Loucy (cell line): ENCODE results near the gene GRHPR.

ENCODE experiments used
- H2AFZ ChIP-seq: fragments of 200-600 bp; sonication (generic); 2 replicates; pipeline ENCODE4 v1.6.0; 2016; ENCODE audit warnings: antibody characterized with exemption, mild to moderate bottlenecking, low read length, moderate library complexity
- H3F3A ChIP-seq: fragments of 200-600 bp; 2 replicates; pipeline ENCODE4 v1.6.0; 2016; ENCODE audit warnings: antibody characterized with exemption, low read depth, mild to moderate bottlenecking
- H3K27me3 ChIP-seq: fragments of 200-600 bp; sonication (generic); 2 replicates; pipeline ENCODE4 v1.6.1; 2014; ENCODE audit warnings: low read length, mild to moderate bottlenecking; ENCODE audit not compliant: insufficient read depth, poor library complexity, severe bottlenecking
- H3K36me3 ChIP-seq: fragments of 200-600 bp; sonication (generic); 2 replicates; pipeline ENCODE4 v1.6.1; 2016; ENCODE audit warnings: low read length; ENCODE audit not compliant: insufficient read depth
- H3K4me1 ChIP-seq: fragments of 200-600 bp; sonication (generic); 2 replicates; pipeline ENCODE4 v1.5.1; 2014; ENCODE audit warnings: low read length, mild to moderate bottlenecking; ENCODE audit not compliant: insufficient read depth, poor library complexity, severe bottlenecking
- H3K4me2 ChIP-seq: fragments of 200-600 bp; sonication (generic); 2 replicates; pipeline ENCODE4 v1.6.0; 2014; ENCODE audit warnings: antibody characterized with exemption, low read length, low read depth, mild to moderate bottlenecking; ENCODE audit not compliant: poor library complexity, severe bottlenecking
- H3K4me3 ChIP-seq: fragments of 200-600 bp; sonication (generic); 2 replicates; pipeline ENCODE4 v1.5.1; 2014; ENCODE audit warnings: low read length, mild to moderate bottlenecking, mixed read lengths; ENCODE audit not compliant: poor library complexity, severe bottlenecking
- H3K79me2 ChIP-seq: fragments of 200-600 bp; sonication (generic); 2 replicates; pipeline ENCODE4 v1.6.1; 2014; ENCODE audit warnings: low read length; ENCODE audit not compliant: insufficient read depth
- H3K9ac ChIP-seq: fragments of 200-600 bp; sonication (generic); 2 replicates; pipeline ENCODE4 v1.6.0; 2014; ENCODE audit warnings: mild to moderate bottlenecking, low read depth, low read length, moderate library complexity; ENCODE audit not compliant: poor library complexity, severe bottlenecking
- H3K9me2 ChIP-seq: fragments of 200-600 bp; sonication (generic); replicated peaks from 2 replicates; pipeline ENCODE4 v1.6.1; 2016; ENCODE audit warnings: low read depth, low read length, mixed read lengths
- H3K9me3 ChIP-seq: fragments of 200-600 bp; sonication (generic); 2 replicates; pipeline ENCODE4 v1.6.1; 2014; ENCODE audit warnings: mild to moderate bottlenecking, antibody characterized with exemption, low read length, low read depth; ENCODE audit not compliant: insufficient read depth
- H4K20me1 ChIP-seq: fragments of 200-600 bp; sonication (generic); 2 replicates; pipeline ENCODE4 v1.6.0; 2014; ENCODE audit warnings: antibody characterized with exemption, low read length, mild to moderate bottlenecking; ENCODE audit not compliant: insufficient read depth, poor library complexity, severe bottlenecking
- CTCF ChIP-seq: fragments of 200-600 bp; sonication (generic); conservative IDR thresholded peaks from 2 replicates; pipeline ENCODE4 v1.5.1; 2014; ENCODE audit warnings: mild to moderate bottlenecking, antibody characterized with exemption, low read length
- EZH2phosphoT487 ChIP-seq: fragments of 200-600 bp; IDR thresholded peaks from 2 replicates; pipeline ENCODE4 v1.6.1; 2018; ENCODE audit warnings: antibody characterized with exemption, mild to moderate bottlenecking, moderate library complexity, borderline replicate concordance

GRHPR gene

DNA sequence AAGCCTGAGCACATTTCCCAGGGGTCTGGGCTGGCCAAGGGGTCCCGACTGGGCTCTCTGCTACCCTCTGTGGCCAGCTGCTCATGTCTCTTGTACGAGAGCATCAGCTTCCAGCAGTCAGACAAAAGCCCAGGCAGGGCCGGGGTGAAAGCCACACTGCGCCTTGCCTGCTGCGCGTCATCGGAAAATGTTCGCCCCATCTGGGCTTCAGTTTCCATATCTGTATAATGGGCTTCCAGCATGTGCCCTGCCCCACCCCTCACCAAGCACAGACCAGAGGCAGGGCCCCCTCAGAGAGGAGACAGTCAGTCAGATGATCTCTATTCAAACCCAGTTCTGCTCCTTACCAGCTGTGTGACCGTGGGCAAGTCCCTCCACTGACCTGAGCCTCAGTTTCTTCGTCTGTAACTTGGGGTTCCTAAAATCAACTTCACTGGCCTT lies 8.0 kb upstream of the GRHPR start:
- no peak for TF ChIP-seq EZH2phosphoT487
- TF ChIP-seq CTCF, result no peak
- Histone ChIP-seq H3K36me3 (no peaks in the 10 kb centered on the region), H2AFZ (no peak overlapping the region), H3K27me3 (no peaks in the 10 kb centered on the region), H3K4me2 (no peak overlapping the region), H3K4me3 (no peak overlapping the region), H3K9me3 (no peaks in the 10 kb centered on the region), H3K9ac (no peak overlapping the region), H3F3A (no peaks in the 10 kb centered on the region), H3K9me2 (no peaks in the 10 kb centered on the region), H3K4me1 (peaks cover 12% of the 10 kb centered on the region), H4K20me1 (no peaks in the 10 kb centered on the region), H3K79me2 (no peaks in the 10 kb centered on the region)

- Histone ChIP-seq H3F3A (no peaks in the 10 kb centered on the region), H3K9me2 (no peaks in the 10 kb centered on the region), H4K20me1 (no peaks in the 10 kb centered on the region), H3K4me2 (no peak overlapping the region), H2AFZ (peak overlapping the region; percentile 69), H3K4me1 (peaks cover 8% of the 10 kb centered on the region), H3K36me3 (no peaks in the 10 kb centered on the region), H3K4me3 (no peak overlapping the region), H3K27me3 (no peaks in the 10 kb centered on the region), H3K9ac (no peak overlapping the region), H3K9me3 (no peaks in the 10 kb centered on the region), H3K79me2 (no peaks in the 10 kb centered on the region)
- TF ChIP-seq EZH2phosphoT487 (no peak), CTCF (peak; percentile 85)
These were observed 7.3 kb upstream of the GRHPR start for GRCh38 chr9:37415011-37415719.

GRCh38 chr9:37417252-37417803 lies 5.2 kb upstream of the GRHPR start:
- Histone ChIP-seq H3K27me3 (no peaks in the 10 kb centered on the region), H3K9me3 (no peaks in the 10 kb centered on the region), H2AFZ (no peak overlapping the region), H3K79me2 (peaks cover 7% of the 10 kb centered on the region; the same call in 1 of the 2 replicates), H3F3A (no peaks in the 10 kb centered on the region), H4K20me1 (no peaks in the 10 kb centered on the region), H3K4me3 (no peak overlapping the region), H3K4me1 (peaks cover 8% of the 10 kb centered on the region), H3K36me3 (no peaks in the 10 kb centered on the region), H3K4me2 (no peak overlapping the region), H3K9ac (no peak overlapping the region), H3K9me2 (no peaks in the 10 kb centered on the region)
- TF ChIP-seq EZH2phosphoT487 (no peak), CTCF (no peak)
